Testis (tissue), 2 donors: ENCODE results near the gene MATN1.

Experiments
- CTCF ChIP-seq, 3 experiments: fragments of 450-650 bp in 2 of 3; fragments of 200-600 bp in 1 of 3; sonication (generic) in 1 of 3; IDR thresholded peaks; one replicate each; pipeline ENCODE4 v1.5.1; 2016 to 2019; ENCODE audit warnings: antibody characterized with exemption in 3 of 3, mild to moderate bottlenecking in 2 of 3, moderate library complexity in 1 of 3
- POLR2A ChIP-seq: fragments of 450-650 bp; IDR thresholded peaks from one replicate; pipeline ENCODE4 v1.6.1; 2017; ENCODE audit warnings: antibody characterized with exemption, mild to moderate bottlenecking, moderate library complexity

GRCh38 chr1:30763651-30764248 is 40.4 kb upstream of the MATN1 start:
- no peak for TF ChIP-seq CTCF (IDR thresholded peaks at IDR 0.05)
- no peak for TF ChIP-seq POLR2A
